IPS-18a (cell line): ENCODE data around the gene CCL27.

ENCODE experiments used
- H3K27ac ChIP-seq: one replicate; pipeline ENCODE4 v1.5.1; 2013; ENCODE audit warnings: low read length
- H3K27me3 ChIP-seq: one replicate; pipeline ENCODE4 v1.6.1; 2013; ENCODE audit warnings: mild to moderate bottlenecking, low read length; ENCODE audit not compliant: control insufficient read depth, insufficient read depth
- H3K36me3 ChIP-seq: one replicate; pipeline ENCODE4 v1.6.1; 2013; ENCODE audit warnings: low read depth, low read length; ENCODE audit not compliant: control insufficient read depth
- H3K4me1 ChIP-seq: one replicate; pipeline ENCODE4 v1.6.1; 2013; ENCODE audit warnings: low read depth, low read length; ENCODE audit not compliant: control insufficient read depth
- H3K4me3 ChIP-seq: one replicate; pipeline ENCODE4 v1.5.1; 2013; ENCODE audit warnings: low read length
- H3K9ac ChIP-seq: one replicate; pipeline ENCODE4 v1.6.1; 2013; ENCODE audit warnings: mild to moderate bottlenecking, low read length, moderate library complexity
- H3K9me3 ChIP-seq: one replicate; pipeline ENCODE4 v1.6.1; 2013; ENCODE audit warnings: low read depth, low read length; ENCODE audit not compliant: control insufficient read depth

CCL27 gene

DNA sequence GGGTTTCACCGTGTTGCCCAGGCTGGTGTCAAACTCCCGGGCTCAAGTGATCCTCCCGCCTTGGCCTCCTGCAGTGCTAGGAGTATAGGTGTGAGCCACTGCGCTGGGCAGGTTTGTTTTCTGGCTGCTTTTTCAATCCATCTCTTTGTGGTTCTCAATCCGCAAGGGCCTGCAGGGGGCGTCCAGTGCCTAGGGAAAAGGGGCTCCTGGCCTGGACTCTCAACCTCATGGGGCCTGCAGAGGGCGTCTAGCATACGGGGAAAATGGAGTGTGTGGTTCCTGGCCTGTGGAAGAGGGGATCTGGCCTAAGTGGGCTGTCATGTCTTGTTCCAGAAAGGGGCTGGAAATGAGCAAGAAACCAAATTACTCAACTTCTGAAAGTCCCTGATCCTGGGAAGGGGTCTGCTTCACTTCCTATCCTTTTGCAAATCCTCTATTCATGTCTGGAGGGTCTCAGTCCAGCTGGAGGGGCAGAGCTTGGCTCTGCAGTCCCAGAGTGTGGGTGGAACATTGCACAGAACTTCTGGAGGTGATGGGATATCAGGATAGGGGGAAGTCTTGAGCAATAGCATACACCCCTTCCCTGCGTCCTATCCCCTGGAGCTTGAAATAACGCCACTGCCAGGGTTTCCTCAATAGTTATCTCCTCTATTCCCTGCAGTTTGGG, 12.7 kb upstream of the CCL27 start:
- Histone ChIP-seq H3K9me3 (no peaks in the 10 kb centered on the region), H3K4me3 (no peak overlapping the region), H3K36me3 (no peaks in the 10 kb centered on the region), H3K27me3 (no peaks in the 10 kb centered on the region), H3K27ac (no peak overlapping the region), H3K4me1 (no peaks in the 10 kb centered on the region), H3K9ac (no peak overlapping the region)

DNA sequence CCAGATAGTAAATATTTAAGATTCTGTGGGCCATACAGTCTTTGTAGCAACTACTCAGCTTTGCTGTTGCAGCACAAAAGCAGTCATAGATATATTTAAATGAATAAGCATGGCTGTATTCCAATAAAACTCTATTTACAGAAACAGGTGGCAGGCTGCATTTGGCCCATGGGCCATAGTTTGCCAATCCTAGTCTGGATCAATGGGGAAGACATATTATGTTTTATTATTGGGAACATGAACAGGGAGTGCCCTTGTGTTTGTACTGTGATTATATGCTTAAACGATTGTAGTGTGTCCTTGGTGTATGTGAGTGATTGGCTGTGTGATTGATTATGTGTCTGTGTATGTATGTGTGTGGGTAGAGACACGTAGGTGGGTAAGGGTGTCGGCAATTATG, 12.0 kb upstream of the CCL27 start:
- Histone ChIP-seq H3K36me3 (no peaks in the 10 kb centered on the region), H3K4me1 (no peaks in the 10 kb centered on the region), H3K27ac (no peak overlapping the region), H3K9me3 (no peaks in the 10 kb centered on the region), H3K9ac (no peak overlapping the region), H3K4me3 (no peak overlapping the region), H3K27me3 (no peaks in the 10 kb centered on the region)

DNA sequence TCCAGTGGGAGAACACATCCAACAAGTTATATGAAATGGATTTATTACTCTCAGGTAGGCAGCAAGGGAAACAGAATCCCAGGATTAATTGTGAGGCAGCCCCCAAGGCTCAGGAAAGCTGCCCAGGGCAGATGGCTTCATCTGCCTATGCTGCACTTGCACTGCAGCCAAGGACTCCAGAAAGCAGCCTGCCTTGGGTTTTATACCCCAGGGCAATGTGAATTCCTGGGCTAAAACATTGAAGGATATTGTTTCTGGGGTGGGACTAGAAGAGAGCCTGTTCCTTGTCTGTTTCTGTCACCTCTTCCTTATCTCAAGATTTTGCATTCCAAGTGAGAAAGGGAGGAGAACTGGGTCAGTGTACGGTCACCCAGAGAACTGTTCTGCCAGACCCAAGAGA, 8.8 kb upstream of the CCL27 start:
- H3K36me3 ChIP-seq = no peaks in the 10 kb centered on the region
- no peak overlapping the region for H3K4me3 ChIP-seq
- no peak overlapping the region for H3K9ac ChIP-seq
- no peaks in the 10 kb centered on the region for H3K9me3 ChIP-seq
- H3K27me3 ChIP-seq = no peaks in the 10 kb centered on the region
- no peak overlapping the region for H3K27ac ChIP-seq
- no peaks in the 10 kb centered on the region for H3K4me1 ChIP-seq

DNA sequence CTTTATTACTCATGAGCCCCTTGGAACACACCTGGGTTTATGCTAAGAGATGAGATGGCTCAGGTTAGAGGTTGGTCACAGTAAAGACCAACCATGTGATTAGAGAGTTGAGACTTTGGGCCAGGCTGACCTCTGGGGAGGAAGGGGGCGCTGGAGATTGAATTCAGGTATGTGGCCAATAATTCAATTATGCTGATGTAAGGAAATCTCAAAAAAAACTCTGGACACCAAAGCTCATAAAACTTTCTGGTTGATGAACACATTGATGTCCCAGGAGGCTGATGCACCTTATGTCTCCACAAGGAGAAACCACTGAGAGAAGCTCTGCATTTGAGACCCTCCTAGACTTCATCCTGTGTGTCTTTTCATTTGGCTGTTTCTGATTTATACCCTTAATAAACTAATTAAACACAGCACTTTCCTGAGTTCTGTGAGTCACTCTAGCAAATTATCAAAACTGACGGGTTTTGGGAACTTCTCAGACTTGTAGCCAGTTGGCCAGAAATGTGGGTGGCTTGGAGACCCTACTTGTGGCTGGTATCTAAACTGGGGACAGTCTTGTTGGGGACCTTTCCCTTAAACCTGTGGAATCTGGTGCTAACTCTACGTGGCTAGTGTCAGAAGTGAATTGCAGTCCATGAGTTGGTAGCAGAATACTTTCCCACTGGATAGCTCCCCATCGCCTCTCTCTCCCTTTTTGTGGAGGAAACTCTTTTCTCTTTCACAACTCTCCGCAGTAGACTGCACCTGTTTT, 7.5 kb upstream of the CCL27 start:
- Histone ChIP-seq H3K27me3 (no peaks in the 10 kb centered on the region), H3K4me3 (no peak overlapping the region), H3K36me3 (no peaks in the 10 kb centered on the region), H3K4me1 (no peaks in the 10 kb centered on the region), H3K9me3 (no peaks in the 10 kb centered on the region), H3K9ac (no peak overlapping the region), H3K27ac (no peak overlapping the region)

DNA sequence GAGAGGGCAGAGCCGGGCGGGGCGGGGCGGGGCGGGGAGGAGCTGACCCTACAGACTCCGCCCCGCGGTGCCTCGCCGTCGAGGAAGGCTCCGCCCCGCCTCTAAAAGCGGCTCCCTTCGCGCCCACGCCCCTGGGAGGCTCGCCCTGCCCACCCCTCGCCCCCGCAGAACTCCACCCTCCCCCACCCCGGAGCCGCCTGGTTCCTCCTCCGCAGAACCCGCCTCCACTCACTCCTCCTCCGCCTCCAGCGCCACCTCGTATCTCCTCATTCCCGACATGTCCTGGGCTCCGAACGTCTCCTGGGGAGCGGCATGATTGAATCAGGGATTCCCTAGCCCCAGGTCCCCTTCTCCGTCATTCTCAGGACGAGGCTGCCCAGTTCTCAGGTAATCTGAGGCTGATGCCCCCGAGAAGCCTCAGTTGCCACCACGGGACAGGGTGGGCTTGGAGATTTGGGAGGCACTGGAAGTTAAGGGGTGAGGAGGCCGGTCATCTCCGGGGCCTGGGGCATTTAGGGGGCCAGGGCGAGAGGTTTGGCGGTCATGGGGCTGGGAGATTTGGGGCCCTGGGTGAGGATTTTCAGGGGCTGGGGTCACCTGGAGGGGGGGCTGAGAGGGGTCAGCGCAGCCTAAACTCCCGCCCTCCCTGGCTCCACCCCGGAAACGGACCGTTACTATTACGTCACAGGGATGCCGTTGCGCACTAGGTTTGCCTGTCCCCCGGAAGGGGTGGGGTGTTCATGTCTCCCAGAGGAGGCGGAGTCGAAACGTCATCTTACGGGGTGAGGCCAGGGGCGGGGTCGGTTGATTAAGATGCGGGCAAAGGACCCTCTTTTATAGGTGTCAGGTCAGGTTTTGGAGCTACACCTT, 3.2 kb upstream of the CCL27 start:
- no peaks in the 10 kb centered on the region for H3K36me3 ChIP-seq
- H3K9me3 ChIP-seq = no peaks in the 10 kb centered on the region
- peak overlapping the region; percentile 86 for H3K9ac ChIP-seq
- peak overlapping the region; percentile 89 for H3K4me3 ChIP-seq
- peak overlapping the region; percentile 86 for H3K27ac ChIP-seq
- no peaks in the 10 kb centered on the region for H3K27me3 ChIP-seq
- peaks cover 4% of the 10 kb centered on the region for H3K4me1 ChIP-seq

DNA sequence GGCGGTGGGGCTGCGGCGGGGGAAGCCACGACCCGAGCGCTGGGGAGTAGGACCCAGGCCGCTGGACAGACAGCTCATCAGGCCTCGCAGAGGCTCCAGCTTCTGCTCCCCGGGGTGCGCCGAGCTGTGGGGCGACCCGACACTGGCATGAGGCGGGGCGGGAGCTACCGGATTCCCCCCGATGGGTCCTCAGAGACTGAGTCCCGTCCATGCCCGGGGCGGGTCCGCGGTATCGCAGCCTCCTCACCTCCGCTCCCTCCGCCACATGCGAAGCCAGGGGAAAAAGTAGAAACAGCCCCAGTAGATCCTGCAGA, 2.6 kb upstream of the CCL27 start:
- Histone ChIP-seq H3K27ac (no peak overlapping the region), H3K27me3 (no peaks in the 10 kb centered on the region), H3K9me3 (no peaks in the 10 kb centered on the region), H3K36me3 (no peaks in the 10 kb centered on the region), H3K4me1 (peaks cover 4% of the 10 kb centered on the region), H3K4me3 (peak overlapping the region; percentile 61), H3K9ac (no peak overlapping the region)

DNA sequence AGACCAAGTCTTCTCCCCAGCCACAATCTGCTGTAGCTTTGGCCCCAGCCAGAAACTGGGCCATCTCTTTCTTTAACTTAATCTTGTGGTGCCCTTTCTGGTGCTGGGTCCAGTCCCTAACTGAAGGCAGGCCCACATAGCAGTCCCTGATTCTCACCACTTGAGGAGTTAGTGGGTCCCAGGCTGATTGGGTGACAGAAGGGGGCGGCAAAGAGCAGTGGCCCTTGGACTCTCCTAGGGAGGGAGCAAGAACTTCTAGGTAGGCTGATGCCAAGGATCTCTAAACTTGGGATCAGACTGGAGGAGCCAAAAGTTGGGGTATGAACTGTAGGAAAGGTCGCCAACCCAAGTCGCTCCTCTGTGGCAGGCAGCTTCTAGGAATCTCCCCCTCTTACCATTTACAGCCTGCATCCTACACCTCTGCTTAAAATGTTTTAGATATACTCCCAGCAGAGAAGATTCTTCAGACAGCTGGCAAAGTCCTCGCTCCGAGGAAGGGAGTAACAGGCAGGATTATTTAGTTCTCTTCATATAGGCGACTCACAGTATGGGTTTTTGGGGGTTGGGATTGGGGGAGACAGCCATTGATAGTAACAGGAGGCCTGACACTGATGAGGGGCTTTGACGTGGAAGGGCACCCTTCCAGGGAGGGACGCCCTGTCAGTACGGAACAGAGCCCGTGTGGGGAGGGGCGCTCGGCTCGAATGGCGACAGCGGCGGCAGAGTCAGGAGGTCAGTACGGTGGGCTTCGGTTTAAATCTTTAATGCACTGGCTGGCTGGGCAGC, 2.0 kb upstream of the CCL27 start:
- H3K27me3 ChIP-seq = no peaks in the 10 kb centered on the region
- H3K9me3 ChIP-seq = no peaks in the 10 kb centered on the region
- H3K36me3 ChIP-seq = no peaks in the 10 kb centered on the region
- H3K4me3 ChIP-seq = peak overlapping the region; percentile 61
- no peak overlapping the region for H3K9ac ChIP-seq
- H3K4me1 ChIP-seq = peaks cover 4% of the 10 kb centered on the region
- no peak overlapping the region for H3K27ac ChIP-seq

DNA sequence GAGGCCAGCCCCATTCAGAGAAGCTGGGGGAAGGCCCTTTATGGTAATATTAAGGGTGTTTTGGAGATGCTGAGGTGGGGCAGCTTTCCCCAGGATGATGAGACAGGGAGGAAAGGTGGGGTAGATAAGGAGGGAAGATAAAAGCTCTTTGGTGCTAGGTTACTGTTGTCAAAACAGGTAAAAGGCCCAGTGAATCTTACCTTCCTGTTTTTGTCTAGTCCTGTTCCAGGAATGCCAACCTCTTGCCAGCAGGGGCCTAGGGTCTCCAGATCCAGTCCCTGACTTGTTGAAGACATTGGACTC, 797 bp upstream of the CCL27 start:
- Histone ChIP-seq H3K4me1 (peaks cover 4% of the 10 kb centered on the region), H3K9me3 (no peaks in the 10 kb centered on the region), H3K27me3 (no peaks in the 10 kb centered on the region), H3K27ac (no peak overlapping the region), H3K9ac (no peak overlapping the region), H3K4me3 (no peak overlapping the region), H3K36me3 (no peaks in the 10 kb centered on the region)

DNA sequence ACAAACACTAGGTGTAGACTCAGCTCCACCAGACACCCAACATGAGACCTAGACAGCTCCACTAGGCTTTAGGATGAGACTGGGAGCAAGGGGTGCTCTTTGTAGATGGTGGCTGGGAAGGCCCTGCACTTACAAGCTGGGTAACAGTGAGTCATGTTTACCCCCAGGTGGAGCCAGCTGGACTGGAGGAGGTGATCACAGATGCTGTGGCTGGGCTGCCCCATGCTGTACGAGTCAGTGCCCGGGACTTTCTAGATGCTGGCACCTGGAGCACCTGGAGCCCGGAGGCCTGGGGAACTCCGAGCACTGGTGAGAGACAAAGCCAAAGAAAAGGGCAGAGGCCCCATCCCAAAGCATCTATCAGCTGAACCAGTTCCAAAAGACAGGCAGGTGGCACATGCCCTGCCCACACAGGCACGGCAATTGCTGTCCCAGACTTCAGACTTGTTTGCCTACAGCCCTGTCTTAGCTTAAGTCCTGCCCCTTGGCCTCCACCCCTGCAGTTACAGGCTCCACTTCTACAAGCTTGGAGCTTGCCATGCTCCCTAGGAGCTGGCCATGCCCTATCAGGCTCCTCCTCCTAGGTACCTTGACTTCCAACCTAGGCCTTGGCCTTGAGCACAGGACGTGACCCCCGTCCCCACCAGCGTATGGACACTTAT, 2.7 kb downstream of the CCL27 start:
- Histone ChIP-seq H3K36me3 (no peaks in the 10 kb centered on the region), H3K9me3 (no peaks in the 10 kb centered on the region), H3K4me1 (peaks cover 3% of the 10 kb centered on the region), H3K9ac (no peak overlapping the region), H3K27me3 (no peaks in the 10 kb centered on the region), H3K4me3 (no peak overlapping the region), H3K27ac (no peak overlapping the region)

DNA sequence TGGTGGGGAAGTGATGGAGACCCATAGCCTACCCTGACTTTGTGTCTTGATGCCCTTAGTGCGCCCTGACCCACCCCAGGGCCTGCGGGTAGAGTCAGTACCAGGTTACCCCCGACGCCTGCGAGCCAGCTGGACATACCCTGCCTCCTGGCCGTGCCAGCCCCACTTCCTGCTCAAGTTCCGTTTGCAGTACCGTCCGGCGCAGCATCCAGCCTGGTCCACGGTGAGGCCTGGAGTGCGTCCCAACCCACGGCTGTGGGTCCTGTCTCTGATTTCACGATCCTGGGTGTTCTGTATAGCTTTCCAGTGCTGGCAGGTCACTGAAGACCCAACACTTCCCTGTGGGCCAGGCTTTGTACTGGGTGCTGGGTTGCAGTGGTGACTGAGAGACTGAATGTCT, 4.0 kb downstream of the CCL27 start:
- H3K4me1 ChIP-seq = peaks cover 8% of the 10 kb centered on the region
- H3K4me3 ChIP-seq = no peak overlapping the region
- no peaks in the 10 kb centered on the region for H3K9me3 ChIP-seq
- H3K27me3 ChIP-seq = no peaks in the 10 kb centered on the region
- H3K9ac ChIP-seq = no peak overlapping the region
- H3K36me3 ChIP-seq = no peaks in the 10 kb centered on the region
- no peak overlapping the region for H3K27ac ChIP-seq

DNA sequence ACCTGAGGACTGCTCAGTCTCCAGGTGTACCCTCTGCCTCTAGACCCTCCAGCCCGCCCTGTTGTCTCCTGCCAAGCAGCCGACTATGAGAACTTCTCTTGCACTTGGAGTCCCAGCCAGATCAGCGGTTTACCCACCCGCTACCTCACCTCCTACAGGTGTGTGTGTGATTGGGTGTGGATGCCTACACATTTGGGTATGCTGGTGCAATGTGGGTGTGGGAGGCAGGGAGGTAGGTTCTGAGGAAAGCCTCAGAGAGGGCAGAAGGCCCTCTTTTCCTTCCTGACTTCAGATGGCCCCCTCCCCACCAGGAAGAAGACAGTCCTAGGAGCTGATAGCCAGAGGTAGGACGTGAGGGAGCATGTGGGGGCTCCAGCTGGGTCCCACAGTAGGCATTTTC, 5.5 kb downstream of the CCL27 start:
- Histone ChIP-seq H3K36me3 (no peaks in the 10 kb centered on the region), H3K4me3 (no peak overlapping the region), H3K9me3 (no peaks in the 10 kb centered on the region), H3K27me3 (no peaks in the 10 kb centered on the region), H3K4me1 (peaks cover 22% of the 10 kb centered on the region), H3K9ac (no peak overlapping the region), H3K27ac (no peak overlapping the region)
